Tibial artery (tissue), 4 donors: ENCODE results near the gene RALB.
"Not testable (repeated sequence)": the region's sequence is repeated elsewhere in the genome, so short reads cannot be mapped to it uniquely, and the experiment has no call there.

Source experiments
- DNase-seq, 2 donors: peaks; one replicate each; pipeline ENCODE4 v3.0.0-alpha.2; 2019
- H3K27ac ChIP-seq, 2 donors: fragments of 200-600 bp; sonication (generic) in 1 of 2; 1 replicate in 1 of 2; 2 replicates in 1 of 2; pipeline ENCODE4 v1.5.1; 2018 to 2019; ENCODE audit warnings: mild to moderate bottlenecking in 1 of 2
- H3K27me3 ChIP-seq, 2 donors: fragments of 200-600 bp; sonication (generic) in 1 of 2; one replicate each; pipeline versions ENCODE4 v1.5.1 to v1.6.0; 2016 to 2019
- H3K36me3 ChIP-seq, 3 donors: fragments of 200-600 bp; sonication (generic) in 2 of 3; one replicate each; pipeline ENCODE4 v1.5.1; 2016 to 2019; ENCODE audit warnings: mild to moderate bottlenecking in 2 of 3
- H3K4me1 ChIP-seq, 4 donors: fragments of 200-600 bp; sonication (generic) in 2 of 4; 1 replicate in 3 of 4; 2 replicates in 1 of 4; pipeline ENCODE4 v1.5.1; 2016 to 2019
- H3K4me3 ChIP-seq, 2 donors: fragments of 200-600 bp; sonication (generic) in 1 of 2; 1 replicate in 1 of 2; 2 replicates in 1 of 2; pipeline ENCODE4 v1.5.1; 2018 to 2019; ENCODE audit warnings: mild to moderate bottlenecking in 2 of 2
- H3K9me3 ChIP-seq, 3 donors: fragments of 200-600 bp; sonication (generic) in 1 of 3; one replicate each; pipeline ENCODE4 v1.5.1; 2016 to 2019
- intact Hi-C: fragments of 100-400 bp; cut with DNase I; formaldehyde crosslinking; loops from one replicate; pipeline ENCODE4 v1.15.0; 2023; ENCODE audit warnings: low total_unique reads
- TF ChIP-seq, protein P1 (sequence below), 2 experiments: fragments of 200-600 bp in 1 of 2; fragments of 450-650 bp in 1 of 2; IDR thresholded peaks; one replicate each; pipeline ENCODE4 v1.5.1; 2017 to 2019; ENCODE audit warnings: antibody characterized with exemption in 2 of 2, mild to moderate bottlenecking in 1 of 2, moderate library complexity in 1 of 2

RALB gene

DNA sequence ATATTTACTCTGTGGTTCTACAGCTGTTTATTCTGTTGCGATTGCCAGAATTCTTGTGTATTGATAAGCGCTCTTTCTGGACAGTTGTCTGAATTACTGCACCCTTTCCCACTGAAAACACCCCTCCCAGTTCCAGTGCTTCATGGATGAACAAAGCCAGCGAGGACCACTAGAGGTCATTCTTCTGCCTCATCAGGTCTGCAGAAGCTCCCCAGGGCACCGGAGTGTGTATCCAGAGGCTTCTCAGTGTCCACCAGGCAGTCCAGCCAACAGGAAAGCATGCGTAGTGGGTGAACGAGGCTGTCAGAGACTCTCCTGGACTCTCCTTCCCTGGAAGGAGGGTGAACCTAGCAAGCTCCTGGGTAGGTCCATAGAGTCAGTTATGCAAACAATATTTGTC, 52.6 kb downstream of the RALB start:
- Histone ChIP-seq H3K4me1 (no peaks in the 10 kb centered on the region), H3K9me3 (no peaks in the 10 kb centered on the region), H3K4me3 (no peak overlapping the region), H3K27me3 (no peaks in the 10 kb centered on the region), H3K27ac (no peak overlapping the region), H3K36me3 (peaks cover 5 to 20% (median 17%) of the 10 kb centered on the region in 3 donors)
- TF ChIP-seq, protein P1, sequence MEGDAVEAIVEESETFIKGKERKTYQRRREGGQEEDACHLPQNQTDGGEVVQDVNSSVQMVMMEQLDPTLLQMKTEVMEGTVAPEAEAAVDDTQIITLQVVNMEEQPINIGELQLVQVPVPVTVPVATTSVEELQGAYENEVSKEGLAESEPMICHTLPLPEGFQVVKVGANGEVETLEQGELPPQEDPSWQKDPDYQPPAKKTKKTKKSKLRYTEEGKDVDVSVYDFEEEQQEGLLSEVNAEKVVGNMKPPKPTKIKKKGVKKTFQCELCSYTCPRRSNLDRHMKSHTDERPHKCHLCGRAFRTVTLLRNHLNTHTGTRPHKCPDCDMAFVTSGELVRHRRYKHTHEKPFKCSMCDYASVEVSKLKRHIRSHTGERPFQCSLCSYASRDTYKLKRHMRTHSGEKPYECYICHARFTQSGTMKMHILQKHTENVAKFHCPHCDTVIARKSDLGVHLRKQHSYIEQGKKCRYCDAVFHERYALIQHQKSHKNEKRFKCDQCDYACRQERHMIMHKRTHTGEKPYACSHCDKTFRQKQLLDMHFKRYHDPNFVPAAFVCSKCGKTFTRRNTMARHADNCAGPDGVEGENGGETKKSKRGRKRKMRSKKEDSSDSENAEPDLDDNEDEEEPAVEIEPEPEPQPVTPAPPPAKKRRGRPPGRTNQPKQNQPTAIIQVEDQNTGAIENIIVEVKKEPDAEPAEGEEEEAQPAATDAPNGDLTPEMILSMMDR (IDR thresholded peaks at IDR 0.05): no peak
- DNase-seq: no peak
- intact Hi-C loops: no loop called here

DNA sequence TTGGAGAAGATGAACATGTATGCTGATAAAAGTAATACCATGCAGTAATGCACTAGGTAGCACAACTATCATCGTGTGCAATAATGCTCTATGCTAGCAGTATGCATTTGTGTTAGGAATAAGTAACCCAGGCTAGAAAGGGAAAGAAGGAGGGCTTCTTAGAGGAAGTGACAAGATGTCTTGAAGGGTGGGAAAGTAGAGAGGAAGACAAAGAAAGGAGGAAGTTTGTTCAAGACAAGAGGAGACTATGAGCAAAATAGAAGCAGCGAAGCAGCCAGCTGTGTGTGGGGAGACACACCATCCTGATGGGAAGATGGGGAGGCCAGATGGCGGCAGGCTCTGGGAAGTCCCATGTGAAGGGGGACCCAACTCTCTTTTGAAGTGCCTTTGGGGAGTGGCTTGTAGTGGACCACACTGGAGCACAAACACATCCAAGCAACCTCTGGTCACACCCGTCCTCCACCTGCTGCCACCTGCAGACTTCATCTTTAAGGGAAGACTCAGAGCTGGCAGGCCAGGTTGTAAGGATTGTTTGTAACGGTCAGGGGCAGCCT, 53.4 kb downstream of the RALB start:
- Histone ChIP-seq H3K9me3 (no peaks in the 10 kb centered on the region), H3K27me3 (no peaks in the 10 kb centered on the region), H3K4me1 (no peaks in the 10 kb centered on the region), H3K36me3 (peaks cover 0 to 20% (median 11%) of the 10 kb centered on the region in 3 donors), H3K4me3 (no peak overlapping the region), H3K27ac (no peak overlapping the region)
- intact Hi-C loops: no loop called here
- DNase-seq: no peak
- TF ChIP-seq, protein P1 (IDR thresholded peaks at IDR 0.05): no peak

DNA sequence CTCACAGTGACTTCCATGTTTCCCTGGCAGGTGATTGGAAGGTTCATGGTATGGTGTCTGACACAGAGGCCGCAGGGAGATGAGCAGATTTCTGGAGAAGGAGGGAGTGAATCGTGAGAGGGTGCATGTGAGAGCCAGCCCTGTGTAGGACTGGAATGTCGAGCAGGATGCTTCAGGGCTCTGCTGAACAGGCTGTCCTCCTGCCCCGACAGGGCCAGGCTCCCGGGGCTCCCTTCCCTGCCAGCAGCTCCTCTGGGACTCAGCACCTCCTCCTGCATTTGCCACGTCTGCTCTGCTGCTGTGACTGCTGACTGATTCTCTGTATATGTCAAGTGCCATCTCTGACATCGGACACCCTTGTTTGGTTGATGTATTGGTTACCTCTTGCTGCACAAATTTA, 54.8 kb downstream of the RALB start:
- Histone ChIP-seq H3K36me3 (peaks cover 0 to 11% (median 7%) of the 10 kb centered on the region in 3 donors), H3K4me1 (peaks cover 0 to 2% (median under 1%) of the 10 kb centered on the region in 4 donors), H3K9me3 (no peaks in the 10 kb centered on the region), H3K4me3 (no peak overlapping the region), H3K27ac (no peak overlapping the region), H3K27me3 (no peaks in the 10 kb centered on the region)
- TF ChIP-seq, protein P1 (IDR thresholded peaks at IDR 0.05): no peak
- no peak for DNase-seq
- intact Hi-C loops: no loop called here

DNA sequence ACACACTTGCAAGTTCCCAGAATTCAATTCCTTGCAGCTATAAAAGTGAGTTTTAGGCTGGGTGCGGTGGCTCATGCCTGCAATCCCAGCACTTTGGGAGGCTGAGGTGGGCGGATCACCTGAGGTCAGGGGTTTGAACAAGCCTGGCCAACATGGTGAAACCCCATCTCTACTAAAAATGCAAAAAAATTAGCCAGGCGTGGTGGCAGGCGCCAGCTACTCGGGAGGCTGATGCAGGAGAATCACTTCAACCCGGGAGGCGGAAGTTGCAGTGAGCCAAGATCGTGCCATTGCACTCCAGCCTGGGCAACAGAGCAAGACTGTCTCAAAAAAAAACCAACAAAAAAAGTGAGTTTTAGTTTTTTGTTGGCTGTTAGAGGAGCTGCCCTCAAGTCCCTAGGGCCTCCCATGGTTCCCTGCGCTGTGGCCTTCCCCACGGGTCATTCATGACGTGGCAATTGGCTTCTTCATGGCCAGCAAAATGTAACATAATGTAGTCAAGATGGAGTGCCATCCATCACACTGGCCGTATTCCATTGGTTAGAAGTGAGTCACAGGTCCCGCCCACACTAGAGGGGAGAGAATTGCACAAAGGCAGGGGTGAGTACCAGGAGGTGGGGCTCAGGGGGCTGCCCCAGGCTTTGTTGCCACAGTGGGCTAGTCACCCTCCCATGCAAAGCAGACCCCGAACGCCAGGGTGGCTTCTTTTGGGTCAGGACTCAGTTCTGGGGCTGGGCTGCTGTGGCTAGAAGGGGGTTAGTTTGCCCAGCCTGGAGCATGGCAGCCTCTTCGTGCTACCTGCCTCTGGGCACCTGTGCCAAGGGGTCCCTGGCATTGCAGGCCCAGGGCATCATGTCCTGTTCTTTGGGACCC, 55.6 kb downstream of the RALB start:
- intact Hi-C loops: no loop called here
- TF ChIP-seq, protein P1 (IDR thresholded peaks at IDR 0.05): no peak
- Histone ChIP-seq H3K9me3 (no peaks in the 10 kb centered on the region), H3K36me3 (peaks cover 0 to 5% (median under 1%) of the 10 kb centered on the region in 3 donors), H3K4me3 (no peak overlapping the region), H3K27ac (no peak overlapping the region), H3K27me3 (no peaks in the 10 kb centered on the region), H3K4me1 (peaks cover 0 to 8% (median 3%) of the 10 kb centered on the region in 4 donors)
- no peak for DNase-seq

DNA sequence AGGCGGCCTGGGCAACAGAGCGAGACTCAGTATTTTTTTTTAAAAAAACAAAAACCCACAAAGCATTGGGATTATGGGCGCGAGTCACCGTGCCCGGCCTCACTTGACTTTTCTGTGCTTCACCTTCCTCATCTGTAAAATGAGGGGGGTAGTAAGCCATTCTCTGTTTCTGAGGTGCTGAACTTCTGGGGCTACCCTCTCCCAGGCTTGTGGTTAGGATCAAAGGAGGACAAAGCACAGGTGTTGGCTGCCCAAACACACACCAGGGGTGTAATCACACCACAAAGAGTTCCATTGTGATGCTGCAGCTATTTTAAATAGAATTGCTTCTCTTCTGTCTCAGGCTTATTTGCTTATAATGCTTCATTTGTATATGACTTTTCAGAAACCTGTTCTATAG, 57.5 kb downstream of the RALB start:
- Histone ChIP-seq H3K27ac (no peak overlapping the region), H3K36me3 (no peaks in the 10 kb centered on the region), H3K9me3 (no peaks in the 10 kb centered on the region), H3K27me3 (no peaks in the 10 kb centered on the region), H3K4me1 (peaks cover 0 to 12% (median 3%) of the 10 kb centered on the region in 4 donors), H3K4me3 (no peak overlapping the region)
- no peak for DNase-seq
- intact Hi-C loops: loop anchor here (10.0 kb wide), 1 partner anchor 85 kb away; the partner anchor contains the start of gene TMEM185B
- TF ChIP-seq, protein P1 (IDR thresholded peaks at IDR 0.05): no peak

DNA sequence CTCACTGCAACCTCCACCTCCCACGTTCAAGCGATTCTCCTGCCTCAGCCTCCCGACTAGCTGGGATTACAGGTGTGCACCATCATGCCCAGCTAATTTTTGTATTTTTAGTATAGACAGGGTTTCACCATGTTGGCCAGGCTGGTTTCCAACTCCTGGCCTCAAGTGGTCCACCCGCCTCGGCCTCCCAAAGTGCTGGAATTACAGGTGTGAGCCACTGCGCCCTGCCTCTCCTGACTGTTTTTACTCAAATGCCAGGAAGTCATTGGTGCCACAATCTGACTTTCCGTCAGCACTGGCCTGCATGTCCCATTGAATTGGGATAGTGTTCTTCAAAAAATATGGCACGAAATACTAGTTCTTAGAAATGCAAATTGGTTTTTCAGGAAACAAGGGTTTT, 58.2 kb downstream of the RALB start:
- H3K27me3 ChIP-seq, H3K9me3 ChIP-seq, H3K27ac ChIP-seq, H3K36me3 ChIP-seq, H3K4me3 ChIP-seq, DNase-seq: not testable (repeated sequence)
- intact Hi-C loops: loop anchor here (10.0 kb wide), 1 partner anchor 86 kb away; the partner anchor contains the start of gene TMEM185B
- H3K4me1 ChIP-seq: peaks cover 0 to 12% (median 3%) of the 10 kb centered on the region in 4 donors
